22Rv1 (cell line): ENCODE results near the gene KIF22.

ENCODE experiments used
- CTCF ChIP-seq: fragments of 450-650 bp; IDR thresholded peaks from 2 replicates; pipeline ENCODE4 v1.5.1; 2017; ENCODE audit warnings: mild to moderate bottlenecking
- ZFX ChIP-seq: fragments of 450-650 bp; IDR thresholded peaks from 2 replicates; pipeline ENCODE4 v1.6.1; 2017; ENCODE audit warnings: antibody characterized with exemption, borderline replicate concordance

DNA sequence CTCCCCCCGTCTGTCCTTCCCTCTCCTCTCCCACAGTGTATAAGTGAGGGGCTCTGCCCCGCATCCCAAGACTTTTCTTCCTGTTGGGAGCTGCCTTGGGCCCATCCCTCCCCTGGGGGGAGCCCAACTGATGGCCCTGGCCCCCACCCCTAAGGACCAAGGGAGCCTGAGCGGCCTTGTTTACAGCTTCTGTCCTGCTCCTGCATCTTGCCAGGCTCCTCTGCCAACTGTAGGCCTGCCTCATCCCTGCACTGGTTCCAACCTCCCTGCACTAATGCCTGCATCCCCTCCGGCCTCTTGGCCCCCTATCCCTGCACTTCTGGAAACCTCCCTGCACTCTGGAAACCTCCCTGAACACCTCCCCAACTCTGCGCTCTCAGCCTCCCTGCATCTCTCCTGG, 24.0 kb downstream of the KIF22 start:
- TF ChIP-seq CTCF (no peak), ZFX (no peak)
